HG03060 (cell line): Measurements from ENCODE around the gene BEST4.
"Not testable (repeated sequence)": the region's sequence is repeated elsewhere in the genome, so short reads cannot be mapped to it uniquely, and the experiment has no call there.

Experiments used
- ATAC-seq: cut with Tn5 transposase; IDR thresholded peaks from one replicate; pipeline ENCODE4 v1.9.1; 2021; ENCODE audit warnings: low read depth, moderate number of reproducible peaks; ENCODE audit not compliant: unreplicated experiment

The BEST4 gene

DNA sequence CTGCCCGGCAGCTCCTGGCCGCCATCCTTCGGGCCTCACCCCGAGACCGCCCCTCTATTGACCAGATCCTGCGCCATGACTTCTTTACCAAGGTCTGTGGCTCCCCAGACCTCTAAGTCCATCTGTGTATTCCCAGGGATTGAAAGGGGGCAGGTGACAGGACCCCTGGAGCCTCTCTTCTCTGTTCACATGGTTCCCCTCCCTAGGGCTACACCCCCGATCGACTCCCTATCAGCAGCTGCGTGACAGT, 15.0 kb upstream of the BEST4 start:
- no peak for ATAC-seq

DNA sequence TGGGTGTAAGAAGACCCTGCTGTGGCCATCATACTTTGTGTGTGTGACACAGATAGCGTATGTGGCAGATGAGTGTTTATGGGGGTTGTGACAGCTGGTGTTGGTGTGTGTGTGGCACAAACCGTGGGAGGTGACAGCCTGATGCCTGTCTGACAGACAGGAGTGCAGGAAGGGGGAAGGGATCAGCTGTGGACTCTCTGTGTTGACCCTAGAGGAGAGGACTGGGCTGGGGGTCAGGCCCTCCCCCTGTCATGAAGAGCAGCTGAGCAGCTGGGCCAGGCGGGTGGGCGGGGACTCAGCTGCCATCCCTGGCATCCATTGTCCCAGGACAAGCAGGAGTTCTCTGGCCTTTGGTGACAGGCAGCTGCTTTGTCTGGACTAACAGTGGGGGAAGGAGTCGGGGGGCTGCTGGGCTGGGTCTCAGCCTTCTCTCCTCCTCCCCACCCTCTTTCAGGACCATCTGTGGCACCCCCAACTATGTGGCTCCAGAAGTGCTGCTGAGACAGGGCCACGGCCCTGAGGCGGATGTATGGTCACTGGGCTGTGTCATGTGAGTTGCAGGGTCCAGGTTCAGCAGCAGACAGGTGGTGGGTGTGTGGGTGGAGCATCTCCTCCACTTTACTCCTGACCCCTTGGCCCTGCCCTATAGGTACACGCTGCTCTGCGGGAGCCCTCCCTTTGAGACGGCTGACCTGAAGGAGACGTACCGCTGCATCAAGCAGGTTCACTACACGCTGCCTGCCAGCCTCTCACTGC, 14.5 kb upstream of the BEST4 start:
- no peak for ATAC-seq

GRCh38 chr1:44801491-44802305, 13.7 kb upstream of the BEST4 start:
- no peak for ATAC-seq

DNA sequence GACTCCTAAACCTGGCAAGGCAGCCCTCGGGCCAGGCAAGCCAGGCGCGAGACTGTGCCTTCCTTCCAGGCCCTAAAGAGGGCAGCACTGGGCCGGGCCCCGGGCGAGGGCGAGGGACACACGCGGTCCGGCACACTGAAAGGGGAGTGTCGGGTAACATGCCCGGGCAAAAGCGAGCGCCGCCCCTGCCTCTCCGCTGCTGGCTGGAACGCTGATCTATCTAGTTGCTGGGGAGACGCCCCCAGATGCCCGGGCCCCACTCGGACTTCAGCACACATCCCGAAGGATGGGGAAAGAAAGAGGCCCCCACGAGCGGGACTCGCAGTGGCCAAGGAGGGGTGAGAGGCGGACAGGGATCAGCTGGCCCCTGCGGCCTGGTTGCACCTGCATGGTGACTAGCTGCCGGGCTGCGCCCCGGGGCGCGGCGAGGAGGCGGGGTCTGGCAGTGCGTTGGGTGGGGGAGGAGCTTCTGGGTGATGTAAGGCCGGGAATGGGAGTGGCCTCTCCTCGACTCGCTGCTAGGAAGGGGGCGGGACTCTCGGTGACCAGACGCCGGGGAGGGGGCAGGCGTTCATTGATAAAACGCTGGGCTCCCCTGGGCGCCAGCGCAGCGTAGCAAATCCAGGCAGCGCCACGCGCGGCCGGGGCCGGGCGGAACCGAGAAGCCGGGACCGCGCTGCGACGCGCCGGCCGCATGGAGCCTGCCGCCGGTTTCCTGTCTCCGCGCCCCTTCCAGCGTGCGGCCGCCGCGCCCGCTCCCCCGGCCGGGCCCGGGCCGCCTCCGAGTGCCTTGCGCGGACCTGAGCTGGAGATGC, 12.0 kb upstream of the BEST4 start, which contains the start of gene PLK3:
Gene PLK3 (plus strand): TSS at position 608 of the 815 bp plus-strand sequence. CDS start 87 bp downstream, at position 695.
- ATAC-seq: peak; percentile 59

DNA sequence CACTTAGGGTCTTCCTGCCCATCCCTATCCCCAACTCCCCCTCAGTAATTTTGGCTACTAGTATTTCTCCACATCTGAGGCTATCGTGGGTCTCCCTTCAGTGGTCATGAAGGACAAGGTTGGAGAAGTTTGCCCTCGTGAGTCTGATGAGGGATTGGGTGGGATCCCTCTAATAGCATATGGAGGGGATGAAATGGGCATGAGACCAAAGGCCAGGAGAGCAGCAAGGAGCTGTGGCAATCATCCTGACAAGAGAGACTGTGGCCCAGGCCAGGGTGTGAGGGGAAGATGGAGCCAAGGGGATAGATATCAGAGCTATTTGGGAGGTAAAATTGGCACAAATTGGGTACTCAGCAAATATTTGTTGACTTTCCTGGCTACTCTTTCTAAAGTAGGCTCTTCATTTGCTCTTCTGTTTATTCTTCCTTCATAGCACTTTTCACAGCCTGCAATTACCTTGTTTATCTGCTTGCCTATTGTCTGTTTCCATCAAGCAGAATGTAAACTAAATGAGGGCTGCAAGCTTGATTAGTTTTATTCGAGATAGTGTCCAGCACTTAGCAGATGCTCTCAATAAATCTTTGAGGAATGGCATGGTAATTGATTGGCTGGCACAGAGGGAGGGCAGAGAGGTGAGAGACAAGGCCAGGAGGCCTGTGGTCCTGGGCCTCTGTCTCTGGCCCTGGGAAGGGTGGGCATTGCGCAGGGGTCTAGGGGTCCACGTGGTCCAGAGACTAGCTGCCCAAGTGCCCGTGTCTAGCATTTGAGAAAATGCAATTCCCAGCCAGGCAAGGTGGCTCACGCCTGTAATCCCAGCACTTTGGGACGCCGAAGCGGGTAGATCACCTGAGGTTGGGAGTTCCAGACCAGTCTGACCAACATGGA, 10.8 kb upstream of the BEST4 start:
- ATAC-seq: no peak

GRCh38 chr1:44797886-44798285, 9.9 kb upstream of the BEST4 start:
- not testable (repeated sequence) for ATAC-seq

DNA sequence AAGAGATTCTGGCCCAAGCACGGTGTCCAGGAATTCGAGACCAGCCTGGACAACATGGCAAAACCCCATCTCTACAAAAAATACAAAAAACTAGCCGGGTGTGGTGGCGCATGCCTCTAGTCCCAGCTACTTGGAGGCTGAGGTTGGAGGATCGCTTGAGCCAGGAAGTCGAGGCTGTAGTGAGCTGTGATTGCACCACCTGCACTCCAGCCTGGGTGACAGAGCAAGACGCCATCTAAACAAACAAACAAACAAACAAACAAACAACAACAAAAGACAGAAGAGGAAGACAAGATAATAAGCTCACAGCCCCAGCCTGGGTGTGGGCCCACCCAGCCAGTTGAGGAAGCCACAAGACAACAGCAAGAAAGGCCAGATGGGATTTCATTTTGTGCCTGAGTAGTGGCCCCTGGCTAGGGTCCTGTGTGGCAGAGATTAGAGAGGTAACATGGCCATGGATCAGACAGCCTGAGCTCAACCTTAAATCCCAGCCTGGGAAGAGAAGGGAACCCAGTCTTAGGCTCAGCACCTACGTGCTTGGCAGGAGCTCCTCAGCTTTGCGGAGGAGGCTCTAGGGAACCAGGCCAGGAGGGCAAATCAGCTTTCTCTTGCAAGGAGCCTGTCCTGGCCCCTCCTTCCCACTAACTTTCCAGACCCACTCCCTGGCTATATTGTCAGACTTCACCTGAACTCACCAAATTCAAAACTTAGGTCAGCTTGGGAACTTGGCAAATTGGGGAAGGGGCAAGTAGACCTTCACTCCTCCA, 4.9 kb upstream of the BEST4 start:
- ATAC-seq: no peak

- ATAC-seq: no peak
These were observed 3.2 kb upstream of the BEST4 start for GRCh38 chr1:44790968-44791801.

- no peak for ATAC-seq
These were observed 464 bp downstream of the BEST4 start for GRCh38 chr1:44787506-44787905.

GRCh38 chr1:44786841-44787426, 1.0 kb downstream of the BEST4 start:
- ATAC-seq: no peak

- no peak for ATAC-seq
These were observed 1.7 kb downstream of the BEST4 start for GRCh38 chr1:44786138-44786840.

- no peak for ATAC-seq
These were observed 2.4 kb downstream of the BEST4 start for GRCh38 chr1:44785501-44786137.

GRCh38 chr1:44785029-44785380, 3.0 kb downstream of the BEST4 start:
- no peak for ATAC-seq

- ATAC-seq: no peak
These were observed 3.6 kb downstream of the BEST4 start for GRCh38 chr1:44784094-44785028.

DNA sequence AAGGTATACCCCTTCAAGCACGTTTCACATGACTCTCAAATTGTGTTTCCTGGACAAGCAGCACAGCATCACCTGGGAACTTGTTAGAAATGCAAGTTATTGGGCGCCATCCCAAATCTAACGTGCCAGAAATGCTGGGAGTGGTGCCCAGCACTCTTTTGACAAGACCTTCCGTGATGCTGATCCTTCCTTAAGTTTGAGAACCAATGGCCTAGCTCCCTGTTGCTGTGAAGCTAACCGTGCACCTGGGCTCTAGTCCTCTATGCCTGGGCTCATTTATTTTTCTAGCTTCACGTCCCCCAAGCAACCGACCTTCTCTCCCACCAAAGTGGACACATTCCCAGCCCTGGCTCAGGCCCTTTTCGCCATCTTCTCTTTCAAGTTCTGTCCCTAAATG, 4.3 kb downstream of the BEST4 start:
- no peak for ATAC-seq

GRCh38 chr1:44780583-44781121, 7.3 kb downstream of the BEST4 start:
- ATAC-seq: no peak
